Activated gamma-delta T cell (primary cell): ENCODE data around the gene STPG2.
"Not testable (repeated sequence)": the region's sequence is repeated elsewhere in the genome, so short reads cannot be mapped to it uniquely, and the experiment has no call there.

Source experiments
- DNase-seq: peaks from one replicate; lab custom pipeline; 2025; lab: John Stamatoyannopoulos, UW

STPG2 gene

DNA sequence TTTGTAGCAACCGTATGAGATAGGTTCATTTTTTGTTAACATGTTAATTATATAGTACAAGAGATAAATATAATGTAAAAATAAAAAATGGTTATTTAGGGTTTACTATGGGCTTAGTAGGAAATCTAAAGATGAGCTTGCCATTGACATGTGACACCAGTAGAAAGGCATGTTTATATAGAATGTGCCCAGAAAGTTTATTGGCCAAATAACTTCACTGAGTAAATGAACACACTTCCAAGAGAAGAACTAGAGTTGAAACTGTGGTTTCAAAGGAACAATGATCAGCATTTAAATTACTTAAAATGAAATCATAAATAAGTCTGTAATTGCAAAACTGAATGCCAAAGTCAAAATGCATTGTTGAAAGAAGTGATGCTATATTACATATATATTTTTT is 503.3 kb downstream of the STPG2 start:
- no peak for DNase-seq

DNA sequence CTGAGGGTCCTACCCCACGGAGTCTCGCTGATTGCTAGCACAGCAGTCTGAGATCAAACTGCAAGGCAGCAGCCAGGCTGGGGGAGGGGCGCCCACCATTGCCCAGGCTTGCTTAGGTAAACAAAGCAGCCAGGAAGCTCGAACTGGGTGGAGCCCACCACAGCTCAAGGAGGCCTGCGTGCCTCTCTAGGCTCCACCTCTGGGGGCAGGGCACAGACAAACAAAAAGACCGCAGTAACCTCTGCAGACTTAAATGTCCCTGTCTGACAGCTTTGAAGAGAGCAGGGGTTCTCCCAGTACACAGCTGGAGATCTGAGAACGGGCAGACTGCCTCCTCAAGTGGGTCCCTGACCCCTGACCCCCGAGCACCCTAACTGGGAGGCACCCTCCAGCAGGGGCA is 509.4 kb downstream of the STPG2 start:
- not testable (repeated sequence) for DNase-seq

DNA sequence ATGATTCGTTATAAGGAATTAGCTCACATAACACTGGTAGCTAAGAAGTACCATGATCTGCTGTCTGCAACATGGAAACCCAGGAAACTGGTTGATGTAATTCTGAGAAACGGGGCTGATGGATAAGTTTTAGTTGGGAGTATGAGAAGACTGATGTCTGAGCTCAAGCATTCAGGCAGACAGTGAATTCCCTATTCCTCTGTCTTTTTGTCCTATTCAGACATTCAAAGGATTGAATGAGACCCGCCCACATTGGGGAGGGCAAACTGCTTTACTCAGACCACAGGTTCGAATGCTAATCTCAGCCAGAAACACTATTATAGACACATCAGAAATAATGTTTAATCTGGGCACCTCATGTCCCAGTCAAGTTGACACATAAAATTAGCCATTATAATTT is 515.5 kb downstream of the STPG2 start:
- no peak for DNase-seq

DNA sequence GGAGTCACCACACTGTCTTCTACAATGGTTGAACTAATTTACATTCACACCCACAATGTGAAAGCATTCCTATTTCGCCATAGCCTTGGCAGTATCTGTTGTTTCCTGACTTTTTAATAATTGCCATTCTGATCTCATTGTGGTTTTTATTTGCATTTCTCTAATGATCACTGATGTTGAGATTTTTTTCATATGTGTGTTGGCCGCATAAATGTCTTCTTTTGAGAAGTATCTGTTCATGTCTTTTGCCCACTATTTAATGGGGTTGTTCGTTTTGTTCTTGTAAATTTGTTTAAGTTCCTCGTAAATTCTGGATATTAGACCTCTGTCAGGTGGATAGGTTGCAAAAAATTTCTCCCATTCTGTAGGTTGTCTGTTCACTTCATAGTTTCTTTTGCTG is 519.1 kb downstream of the STPG2 start:
- no peak for DNase-seq

DNA sequence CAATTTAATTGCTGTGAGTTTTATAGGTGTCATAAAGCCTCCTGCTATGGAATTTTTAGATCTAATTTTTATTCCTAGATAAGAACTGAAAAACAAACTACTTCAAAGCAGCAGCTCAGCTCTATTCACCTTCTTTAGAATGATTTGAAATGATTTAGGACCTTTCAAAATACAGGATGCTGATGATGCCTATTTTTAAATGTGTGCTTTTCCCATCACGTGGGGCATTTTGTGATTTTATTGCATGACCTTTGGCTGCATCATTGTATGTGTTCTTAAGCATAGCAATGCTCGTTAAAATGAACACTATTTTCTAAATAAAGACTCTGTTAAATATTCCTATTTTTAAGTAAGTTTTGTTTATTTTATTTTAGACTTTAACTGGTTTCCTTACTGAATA is 537.3 kb downstream of the STPG2 start:
- DNase-seq = no peak

DNA sequence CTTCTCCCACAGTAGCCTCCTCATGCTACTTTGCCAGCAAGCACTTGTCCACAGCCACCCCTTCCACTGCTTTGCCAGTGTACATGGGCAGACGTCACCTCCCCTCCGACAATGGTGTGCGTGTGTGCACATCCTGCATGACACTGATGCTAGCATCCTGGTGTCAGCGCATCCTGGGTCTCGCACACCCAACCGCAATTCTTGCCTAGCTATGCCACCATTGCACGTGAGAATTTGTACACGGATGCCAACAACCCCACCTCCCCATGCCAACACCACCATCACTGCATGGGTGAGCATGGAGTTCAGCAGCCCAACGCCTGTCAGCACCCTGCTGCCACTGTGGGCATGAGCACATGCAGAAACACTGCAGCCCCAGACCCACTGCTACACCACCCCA is 550.0 kb downstream of the STPG2 start:
- no peak for DNase-seq

DNA sequence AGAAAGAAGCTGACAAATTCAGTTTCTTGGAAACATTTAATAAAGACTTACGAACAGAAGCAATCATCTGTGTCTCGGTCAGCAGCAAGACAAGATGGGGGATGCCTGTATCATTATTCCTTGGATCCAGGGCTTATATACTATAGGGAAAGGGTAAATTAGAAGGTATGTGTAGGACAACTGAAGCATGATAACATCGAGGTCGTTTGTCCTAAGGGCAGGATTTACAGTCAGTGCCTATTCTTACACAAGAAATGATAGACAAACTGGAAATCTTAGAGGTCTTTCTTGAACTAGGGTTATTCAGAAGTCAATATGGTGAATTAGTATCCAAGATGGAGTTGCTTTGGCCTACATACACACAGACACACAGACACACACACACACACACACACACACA is 553.0 kb downstream of the STPG2 start:
- DNase-seq = no peak

DNA sequence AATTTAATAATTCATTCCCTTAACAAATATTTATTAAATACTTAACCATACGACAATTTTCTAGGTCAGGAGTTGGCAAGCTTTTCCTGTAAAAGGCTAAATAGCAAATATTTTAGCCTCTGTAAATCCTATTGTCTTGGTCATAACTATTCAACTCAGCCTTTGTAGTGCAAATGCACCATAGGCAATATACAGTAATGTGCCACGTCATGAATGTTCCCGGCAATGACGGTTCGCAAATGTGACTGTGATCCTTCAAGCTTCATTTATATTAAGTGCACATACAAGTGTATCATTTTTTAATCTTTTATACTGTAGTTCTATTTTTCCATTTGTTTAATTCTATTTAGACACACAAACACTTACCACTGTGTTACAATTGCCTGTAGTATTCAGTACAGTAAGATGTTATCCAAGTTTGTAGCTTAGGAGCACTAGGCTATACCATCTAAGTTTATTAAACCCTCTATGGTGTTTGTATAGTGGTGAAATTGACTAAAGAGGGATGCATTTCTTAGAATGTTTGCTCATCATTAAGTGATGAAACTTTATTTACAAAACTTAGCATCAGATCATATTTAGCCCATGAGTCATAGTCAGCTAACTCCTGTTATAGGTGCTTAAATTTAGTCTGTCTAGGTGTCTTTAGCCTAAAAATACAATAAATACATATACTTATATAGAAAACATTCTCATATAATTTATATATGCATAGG is 553.6 kb downstream of the STPG2 start:
- no peak for DNase-seq

DNA sequence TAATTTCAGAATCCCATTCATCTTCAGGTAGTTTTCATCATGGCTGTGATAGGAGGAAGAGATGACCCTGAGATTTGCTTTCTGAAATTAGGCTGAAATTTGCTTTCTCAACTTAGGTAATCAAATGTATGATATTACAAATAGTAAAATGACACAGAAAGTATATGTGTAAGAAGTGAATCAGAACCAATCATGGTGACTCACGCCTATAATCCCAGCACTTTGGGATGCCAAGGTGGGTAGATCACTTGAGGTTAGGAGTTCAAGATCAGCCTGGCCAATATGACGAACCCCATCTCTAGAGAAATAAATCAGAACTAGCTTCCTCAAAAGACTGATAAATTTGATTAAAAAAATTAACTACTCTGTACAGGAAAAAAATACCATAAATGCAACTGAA is 555.4 kb downstream of the STPG2 start:
- no peak for DNase-seq

DNA sequence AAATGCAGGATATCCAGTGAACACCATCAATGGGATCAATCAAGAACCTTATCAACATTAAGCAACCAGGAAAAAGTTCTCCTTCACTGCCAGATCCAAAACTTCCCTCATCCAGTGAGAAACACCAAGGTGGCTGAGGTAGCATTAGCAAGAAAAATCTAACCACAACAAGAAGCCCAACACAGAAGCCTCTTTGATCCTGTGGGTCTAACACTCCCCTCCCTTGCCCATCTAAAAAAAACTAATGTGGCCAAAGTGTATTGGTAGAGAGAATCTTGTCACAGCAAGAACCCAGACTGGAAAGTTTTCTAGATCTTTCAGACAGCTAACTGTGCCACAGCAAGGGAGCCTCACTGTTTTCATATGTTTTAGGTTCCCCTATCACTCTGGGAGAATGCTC is 558.0 kb downstream of the STPG2 start:
- DNase-seq = no peak

DNA sequence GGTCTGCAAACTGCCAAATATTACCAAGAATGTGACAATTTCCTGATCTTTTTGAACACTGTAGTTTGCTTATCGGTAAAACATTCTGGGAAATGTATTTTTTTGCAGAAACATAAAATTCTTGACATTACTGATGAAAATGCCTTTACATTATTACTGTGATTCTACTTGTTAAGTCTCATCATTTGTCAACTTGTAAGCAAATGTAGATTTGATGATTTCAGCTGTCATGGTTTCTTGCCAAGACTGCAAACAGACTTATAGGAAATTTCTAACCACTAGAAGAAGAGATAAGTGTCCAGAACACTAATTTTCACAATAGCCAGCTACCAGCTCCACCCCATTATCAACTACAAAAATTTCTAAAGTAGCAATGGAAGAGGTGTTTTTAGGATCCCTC is 560.4 kb downstream of the STPG2 start:
- no peak for DNase-seq

DNA sequence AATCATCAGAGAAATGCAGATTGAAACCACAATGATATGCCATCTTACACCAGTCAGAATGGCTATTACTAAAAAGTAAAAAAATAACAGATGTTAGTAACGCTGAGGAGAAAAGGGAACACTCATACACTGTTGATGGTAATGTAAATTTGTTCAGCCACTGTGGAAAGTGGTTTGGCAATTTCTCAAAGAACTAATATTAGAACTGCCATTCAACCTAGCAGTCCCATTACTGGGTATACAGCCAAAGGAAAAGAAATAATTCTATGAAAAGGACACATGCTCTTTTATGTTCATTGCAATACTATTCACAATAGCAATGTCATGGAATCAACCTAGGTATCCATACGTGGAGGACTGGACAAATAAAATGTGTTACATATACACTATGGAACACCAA is 566.3 kb downstream of the STPG2 start:
- DNase-seq = no peak

DNA sequence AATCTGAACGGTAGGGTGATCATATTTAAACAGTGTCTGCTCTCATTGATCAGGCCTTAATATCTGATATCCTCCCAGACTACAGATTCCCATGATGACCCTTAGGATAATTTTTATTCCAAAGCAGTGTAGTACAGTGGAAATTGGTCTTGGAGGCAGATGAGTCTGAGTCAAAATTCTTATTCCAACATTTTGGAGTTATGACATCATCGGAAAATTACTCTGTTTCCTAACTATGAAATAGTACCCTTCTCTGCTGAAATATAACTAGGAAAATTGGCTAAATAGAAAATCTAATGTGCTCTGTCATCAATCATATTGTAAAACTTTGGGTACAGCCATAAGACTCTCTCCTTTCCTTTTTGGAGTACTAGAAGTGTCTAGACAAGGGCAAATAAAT is 583.3 kb downstream of the STPG2 start:
- no peak for DNase-seq

DNA sequence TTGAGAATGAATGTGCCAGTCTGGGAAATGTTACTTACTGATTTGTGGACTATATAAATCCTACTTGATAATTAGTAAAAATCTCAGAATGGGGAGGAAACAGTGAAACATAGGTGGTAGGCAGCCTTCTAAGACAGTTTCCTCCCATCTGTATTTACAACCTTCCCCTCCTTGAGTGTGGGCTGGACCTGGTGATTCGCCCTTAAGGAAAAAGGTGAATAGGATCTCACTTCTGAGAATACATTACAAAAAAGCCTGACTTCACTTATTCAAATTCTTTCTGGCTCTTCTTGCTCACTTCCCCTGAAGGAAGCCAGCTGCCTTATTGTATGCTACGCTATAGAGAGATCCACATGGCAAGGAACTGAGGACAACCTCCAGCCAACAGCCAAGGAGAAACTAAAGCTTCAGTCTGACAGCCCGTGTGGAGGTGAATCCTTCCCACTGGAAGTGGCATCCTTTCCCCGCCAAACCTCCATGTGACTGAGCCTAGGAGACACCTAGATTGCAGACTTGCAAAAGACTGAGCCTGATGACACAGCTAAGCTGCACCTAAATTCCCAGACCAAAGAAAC is 585.0 kb downstream of the STPG2 start:
- DNase-seq = no peak

DNA sequence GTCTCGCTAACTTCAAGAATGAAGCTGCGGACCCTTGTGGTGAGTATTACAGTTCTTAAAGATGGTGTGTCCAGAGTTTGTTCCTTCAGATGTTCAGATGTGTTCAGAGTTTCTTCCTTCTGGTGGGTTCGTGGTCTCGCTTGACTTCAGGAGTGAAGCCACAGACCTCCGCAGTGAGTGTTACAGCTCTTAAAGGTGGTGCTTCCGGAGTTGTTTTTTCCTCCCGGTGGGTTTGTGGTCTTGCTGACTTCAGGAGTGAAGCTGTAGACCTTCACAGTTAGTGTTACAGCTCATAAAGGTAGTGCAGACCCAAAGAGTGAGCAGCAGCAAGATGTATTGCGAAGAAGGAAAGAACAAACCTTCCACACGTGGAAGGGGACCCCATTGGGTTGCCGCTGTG is 592.6 kb downstream of the STPG2 start:
- DNase-seq = not testable (repeated sequence)

DNA sequence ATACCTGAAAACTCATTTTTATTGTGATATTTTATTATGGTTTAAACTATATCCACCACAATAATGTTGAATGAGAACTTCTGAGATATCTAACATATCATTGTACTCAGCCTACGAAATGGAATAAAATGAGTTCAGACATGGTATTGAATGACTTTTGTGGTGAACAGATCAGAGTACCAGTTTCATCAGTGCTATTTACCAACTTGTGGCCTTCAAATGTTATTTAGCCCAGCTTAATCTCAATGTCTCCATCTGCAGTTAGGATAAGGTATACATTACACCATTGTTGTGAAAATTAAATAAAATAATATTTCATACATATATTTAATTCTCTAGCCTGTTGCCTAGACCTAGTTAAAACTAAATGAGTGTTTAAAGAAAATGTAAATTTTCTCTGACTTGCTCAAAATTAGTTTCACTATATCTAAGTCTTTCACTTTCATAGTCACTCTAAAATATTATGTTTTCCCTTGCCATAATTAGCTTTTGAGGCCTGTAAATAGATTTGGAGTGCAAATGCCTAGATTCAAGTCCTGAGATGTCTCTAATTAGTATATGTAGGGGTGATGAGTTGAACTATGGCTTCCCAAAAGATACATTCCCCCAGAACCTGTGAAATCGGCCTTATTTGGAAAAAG is 594.2 kb downstream of the STPG2 start:
- no peak for DNase-seq

DNA sequence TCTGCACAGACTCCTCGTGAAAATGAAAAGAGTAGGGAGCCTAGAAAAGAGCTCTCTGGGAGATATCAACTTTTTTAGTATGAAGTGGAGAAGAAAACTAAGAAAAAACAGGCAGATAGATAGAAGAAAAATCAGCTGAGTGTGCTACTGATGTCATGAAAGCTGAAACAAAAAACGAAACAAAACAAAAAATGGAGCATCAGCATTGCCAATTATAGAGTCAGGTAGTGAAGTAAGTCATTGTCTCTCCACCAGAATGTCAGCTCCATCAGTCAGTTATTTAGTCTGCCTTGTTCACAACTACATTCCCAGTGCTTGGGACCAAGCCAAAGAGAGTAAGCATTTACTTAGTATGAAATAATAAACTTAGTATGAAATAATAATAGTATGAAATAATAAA is 595.1 kb downstream of the STPG2 start:
- DNase-seq = no peak

DNA sequence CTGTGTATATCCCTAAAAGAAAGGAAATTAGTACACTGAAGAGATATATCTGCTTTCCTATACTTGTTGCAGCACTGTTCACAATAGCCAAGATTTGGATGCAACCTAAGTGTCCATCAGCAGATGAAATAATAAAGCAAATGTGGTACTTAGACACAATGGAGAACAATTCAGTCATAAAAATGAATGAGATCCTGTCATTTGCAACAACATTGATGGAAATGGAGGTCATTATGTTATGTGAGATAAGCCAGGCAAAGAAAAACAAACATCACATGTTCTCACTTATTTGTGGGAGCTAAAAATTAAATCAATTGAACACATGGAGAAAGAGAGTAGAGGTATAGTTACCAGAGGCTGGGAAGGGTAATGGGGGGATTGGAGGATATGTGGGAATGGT is 611.9 kb downstream of the STPG2 start:
- DNase-seq = no peak

DNA sequence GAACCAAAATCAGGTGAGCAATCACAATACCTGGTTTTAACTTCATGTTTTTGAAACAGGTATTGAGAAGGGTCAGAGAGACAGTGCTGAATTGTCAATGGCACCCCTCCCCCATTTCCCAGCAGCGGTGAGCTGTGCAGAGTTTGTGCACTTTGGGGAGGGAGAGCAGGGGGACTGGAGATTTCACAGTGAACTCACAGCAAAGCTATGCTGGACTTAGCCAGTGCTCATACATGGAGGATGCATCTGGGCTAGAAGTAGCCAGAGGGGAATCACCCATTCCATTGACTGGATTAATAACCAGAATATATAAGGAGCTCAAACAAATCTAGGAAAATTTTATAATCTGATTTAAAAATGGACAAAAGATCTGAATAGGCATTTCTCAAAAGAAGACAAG is 612.6 kb downstream of the STPG2 start:
- no peak for DNase-seq

DNA sequence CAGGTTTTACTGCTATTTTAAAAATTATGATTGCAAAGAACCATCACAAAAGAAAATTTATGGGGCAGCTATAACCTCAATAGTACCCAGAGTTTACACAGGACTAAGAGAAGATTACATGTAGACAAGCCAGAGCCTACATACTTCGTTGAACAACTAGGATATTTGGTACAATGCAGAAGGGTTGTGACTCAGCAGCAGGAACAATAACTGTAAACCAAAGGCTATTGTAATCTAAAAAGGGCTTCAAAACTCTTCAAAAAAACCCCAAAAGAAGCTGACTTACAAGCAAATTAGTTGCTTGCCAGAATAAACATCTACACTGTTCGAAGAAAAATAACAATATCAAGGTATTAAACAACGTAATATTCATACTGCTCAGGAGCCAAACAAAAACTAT is 618.0 kb downstream of the STPG2 start:
- DNase-seq = no peak

DNA sequence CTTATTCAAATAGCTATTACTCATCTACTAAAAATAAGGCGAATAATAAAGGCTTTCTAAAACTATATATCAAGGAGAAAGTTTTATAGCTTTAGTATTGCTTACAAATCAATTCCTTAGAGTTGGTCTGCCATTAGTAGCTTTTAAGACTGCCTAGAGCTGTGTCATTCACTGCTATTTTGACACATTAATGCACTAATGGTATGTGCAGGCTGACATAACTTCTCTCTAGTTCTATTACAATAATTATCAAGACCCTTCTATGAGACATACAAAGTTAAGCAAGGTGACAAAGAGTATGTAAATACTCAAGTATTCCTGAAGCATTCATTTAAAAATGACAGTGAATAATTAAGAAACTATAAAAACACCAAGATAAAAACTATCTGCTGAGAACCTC is 625.3 kb downstream of the STPG2 start:
- no peak for DNase-seq

DNA sequence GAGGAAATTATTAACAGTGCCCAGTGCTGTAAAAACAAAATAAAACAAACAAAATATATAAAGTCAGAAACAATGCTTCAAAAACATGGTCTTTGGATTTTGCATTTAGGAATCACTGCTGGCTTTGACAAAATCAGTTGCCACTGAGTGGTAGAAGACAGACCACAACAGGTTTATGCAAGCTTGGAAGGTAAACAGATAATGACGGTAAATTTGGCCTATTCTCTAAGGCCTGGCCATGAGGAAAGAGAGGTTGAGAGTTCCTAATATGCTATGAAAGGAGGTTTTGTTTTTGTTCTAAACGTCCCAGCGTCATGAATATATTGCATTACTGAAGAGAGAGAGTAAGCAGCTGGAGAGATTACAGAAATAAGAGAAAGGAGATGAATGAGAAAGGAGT is 629.4 kb downstream of the STPG2 start:
- no peak for DNase-seq
